HCEC 1CT (cell line): ENCODE measurements around the gene DPP3.

ENCODE experiments used
- DNase-seq: peaks from one replicate; pipeline ENCODE4 v3.0.0-alpha.2; 2017

DPP3 gene

GRCh38 chr11:66465373-66466224 is 14.6 kb upstream of the DPP3 start:
- no peak for DNase-seq

GRCh38 chr11:66466225-66467033 is 13.8 kb upstream of the DPP3 start, which contains the start of gene PELI3:
PELI3 (plus strand) TSS chr11:66466905; CDS start chr11:66468129, 1,224 bp downstream.
- DNase-seq: peak; percentile 90

GRCh38 chr11:66467034-66467659 is 13.1 kb upstream of the DPP3 start:
- no peak for DNase-seq

GRCh38 chr11:66467756-66468155 is 12.5 kb upstream of the DPP3 start:
- DNase-seq: no peak

- DNase-seq: no peak
Measured at GRCh38 chr11:66468691-66469090, 11.5 kb upstream of the DPP3 start.

GRCh38 chr11:66469441-66469840 is 10.8 kb upstream of the DPP3 start:
- DNase-seq: no peak

- DNase-seq: no peak
Measured at GRCh38 chr11:66470015-66470414, 10.2 kb upstream of the DPP3 start.

- no peak for DNase-seq
Measured at GRCh38 chr11:66471142-66471541, 9.1 kb upstream of the DPP3 start.

- no peak for DNase-seq
Measured at GRCh38 chr11:66472054-66472453, 8.2 kb upstream of the DPP3 start.

- DNase-seq: no peak
Measured at GRCh38 chr11:66473167-66473566, 7.1 kb upstream of the DPP3 start.

- no peak for DNase-seq
Measured at GRCh38 chr11:66473608-66474515, 6.4 kb upstream of the DPP3 start.

- no peak for DNase-seq
Measured at GRCh38 chr11:66475349-66476172, 4.7 kb upstream of the DPP3 start.

- DNase-seq: no peak
Measured at GRCh38 chr11:66476173-66476840, 3.9 kb upstream of the DPP3 start.

- no peak for DNase-seq
Measured at GRCh38 chr11:66476841-66477251, 3.4 kb upstream of the DPP3 start.

- no peak for DNase-seq
Measured at GRCh38 chr11:66477263-66478201, 2.7 kb upstream of the DPP3 start.

- no peak for DNase-seq
Measured at GRCh38 chr11:66478729-66479393, 1.4 kb upstream of the DPP3 start.

GRCh38 chr11:66479394-66480116 is 679 bp upstream of the DPP3 start:
- DNase-seq: peak; percentile 29

- no peak for DNase-seq
Measured at GRCh38 chr11:66484806-66485380, 4.7 kb downstream of the DPP3 start.
